MM.1S (cell line): ENCODE results near the gene SYT13.

ENCODE experiments used
- DNase-seq: peaks from one replicate; pipeline ENCODE4 v3.0.0-alpha.2; 2015
- H2AFZ ChIP-seq: fragments of 300-600 bp; sonication (generic); 2 replicates; pipeline ENCODE4 v1.6.0; 2016; ENCODE audit warnings: antibody characterized with exemption, low read length
- H3F3A ChIP-seq: fragments of 300-600 bp; sonication (generic); 2 replicates; pipeline ENCODE4 v1.6.1; 2016; ENCODE audit warnings: mild to moderate bottlenecking, antibody characterized with exemption, low read length, moderate library complexity, mixed read lengths; ENCODE audit not compliant: insufficient read depth
- H3K27ac ChIP-seq: fragments of 300-600 bp; sonication (generic); 2 replicates; pipeline ENCODE4 v1.5.1; 2016; ENCODE audit warnings: mild to moderate bottlenecking, low read length
- H3K27me3 ChIP-seq: fragments of 300-600 bp; sonication (generic); replicated peaks from 2 replicates; pipeline ENCODE4 v1.6.0; 2016; ENCODE audit warnings: low read length; ENCODE audit not compliant: insufficient read depth
- H3K36me3 ChIP-seq: fragments of 300-600 bp; sonication (generic); replicated peaks from 2 replicates; pipeline ENCODE4 v1.6.1; 2016; ENCODE audit warnings: mild to moderate bottlenecking, low read length, mixed read lengths; ENCODE audit not compliant: insufficient read depth
- H3K4me1 ChIP-seq: fragments of 300-600 bp; sonication (generic); 2 replicates; pipeline ENCODE4 v1.6.1; 2016; ENCODE audit warnings: low read length, mixed read lengths
- H3K4me2 ChIP-seq: fragments of 300-600 bp; sonication (generic); 2 replicates; pipeline ENCODE4 v1.6.0; 2016; ENCODE audit warnings: low read depth, low read length
- H3K4me3 ChIP-seq: fragments of 300-600 bp; sonication (generic); 2 replicates; pipeline ENCODE4 v1.5.1; 2016; ENCODE audit warnings: low read length, mixed read lengths
- H3K79me2 ChIP-seq: fragments of 300-600 bp; sonication (generic); 2 replicates; pipeline ENCODE4 v1.6.1; 2016; ENCODE audit warnings: mixed run types, low read length, mixed read lengths
- H3K9ac ChIP-seq: fragments of 300-600 bp; sonication (generic); 2 replicates; pipeline ENCODE4 v1.6.1; 2016; ENCODE audit warnings: low read length, mixed read lengths
- H3K9me2 ChIP-seq: fragments of 300-600 bp; sonication (generic); replicated peaks from 2 replicates; pipeline ENCODE4 v1.6.1; 2016; ENCODE audit warnings: mild to moderate bottlenecking, low read length, mixed read lengths; ENCODE audit not compliant: insufficient read depth
- H3K9me3 ChIP-seq: fragments of 300-600 bp; sonication (generic); replicated peaks from 2 replicates; pipeline ENCODE4 v1.6.1; 2016; ENCODE audit warnings: mild to moderate bottlenecking, low read length, mixed read lengths; ENCODE audit not compliant: insufficient read depth
- H4K20me1 ChIP-seq: fragments of 300-600 bp; sonication (generic); 2 replicates; pipeline ENCODE4 v1.6.1; 2016; ENCODE audit warnings: mild to moderate bottlenecking, low read length, moderate library complexity, mixed read lengths; ENCODE audit not compliant: insufficient read depth
- EZH2 ChIP-seq: fragments of 300-600 bp; sonication (generic); optimal IDR thresholded peaks from 2 replicates; pipeline ENCODE3; 2017; ENCODE audit warnings: low read depth, mild to moderate bottlenecking, antibody characterized with exemption, low read length, mixed read lengths
- EZH2phosphoT487 ChIP-seq: fragments of 300-600 bp; sonication (generic); IDR thresholded peaks from 2 replicates; pipeline ENCODE4 v1.6.1; 2018; ENCODE audit warnings: antibody characterized with exemption, low read length
- TF ChIP-seq, protein P1 (sequence below): fragments of 300-600 bp; sonication (generic); IDR thresholded peaks from 2 replicates; pipeline ENCODE4 v1.5.1; 2016; ENCODE audit warnings: antibody characterized with exemption, low read length, mixed read lengths

The SYT13 gene

DNA sequence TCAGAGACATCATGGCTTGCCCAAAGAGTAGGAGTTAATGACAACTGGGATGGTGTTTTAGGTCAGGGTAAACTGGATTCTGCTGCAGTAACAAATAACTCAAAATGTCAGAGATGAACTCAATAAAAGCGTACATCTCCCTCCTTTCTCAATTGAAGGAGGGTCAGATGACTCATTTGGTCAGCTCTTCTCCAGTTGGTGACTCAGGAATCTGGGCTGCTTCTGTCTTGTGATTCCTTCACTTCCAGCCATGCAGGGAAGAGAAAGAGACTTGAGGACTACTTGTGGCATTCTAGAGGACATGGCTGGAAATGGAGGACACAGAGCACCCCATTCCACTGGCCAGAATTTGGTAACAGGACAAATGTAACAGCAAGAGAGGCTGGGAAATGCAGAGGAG, 3.2 kb upstream of the SYT13 start:
- H3K27ac ChIP-seq = no peak overlapping the region
- no peak for DNase-seq

DNA sequence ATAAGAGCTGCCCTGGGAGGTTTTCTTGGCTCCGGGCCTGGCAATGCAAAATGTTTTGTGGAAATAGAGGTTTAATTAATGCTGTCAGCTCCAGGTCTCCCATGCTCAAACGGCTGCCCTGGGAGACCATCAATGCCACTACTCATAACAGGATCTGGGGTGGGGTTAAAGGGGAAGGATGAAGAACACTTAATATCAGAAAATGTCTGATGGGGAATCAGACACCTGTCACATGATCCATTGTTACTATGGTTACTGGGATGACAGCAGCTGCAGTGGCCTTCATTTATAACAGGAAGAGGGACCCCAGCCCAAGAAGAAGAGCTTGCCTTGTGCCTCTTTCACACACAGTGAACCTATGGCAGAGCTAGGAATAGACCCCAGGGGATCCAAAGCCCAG, 2.2 kb upstream of the SYT13 start:
- H3K9ac ChIP-seq = no peak overlapping the region
- H3K4me2 ChIP-seq = no peak overlapping the region
- TF ChIP-seq EZH2 (no peak), EZH2phosphoT487 (no peak)
- TF ChIP-seq, protein P1, sequence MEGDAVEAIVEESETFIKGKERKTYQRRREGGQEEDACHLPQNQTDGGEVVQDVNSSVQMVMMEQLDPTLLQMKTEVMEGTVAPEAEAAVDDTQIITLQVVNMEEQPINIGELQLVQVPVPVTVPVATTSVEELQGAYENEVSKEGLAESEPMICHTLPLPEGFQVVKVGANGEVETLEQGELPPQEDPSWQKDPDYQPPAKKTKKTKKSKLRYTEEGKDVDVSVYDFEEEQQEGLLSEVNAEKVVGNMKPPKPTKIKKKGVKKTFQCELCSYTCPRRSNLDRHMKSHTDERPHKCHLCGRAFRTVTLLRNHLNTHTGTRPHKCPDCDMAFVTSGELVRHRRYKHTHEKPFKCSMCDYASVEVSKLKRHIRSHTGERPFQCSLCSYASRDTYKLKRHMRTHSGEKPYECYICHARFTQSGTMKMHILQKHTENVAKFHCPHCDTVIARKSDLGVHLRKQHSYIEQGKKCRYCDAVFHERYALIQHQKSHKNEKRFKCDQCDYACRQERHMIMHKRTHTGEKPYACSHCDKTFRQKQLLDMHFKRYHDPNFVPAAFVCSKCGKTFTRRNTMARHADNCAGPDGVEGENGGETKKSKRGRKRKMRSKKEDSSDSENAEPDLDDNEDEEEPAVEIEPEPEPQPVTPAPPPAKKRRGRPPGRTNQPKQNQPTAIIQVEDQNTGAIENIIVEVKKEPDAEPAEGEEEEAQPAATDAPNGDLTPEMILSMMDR = no peak
- H3K4me3 ChIP-seq = no peak overlapping the region
- H3K27me3 ChIP-seq = no peaks in the 10 kb centered on the region; the same call in 1 of the 2 replicates
- H3K79me2 ChIP-seq = no peaks in the 10 kb centered on the region
- no peaks in the 10 kb centered on the region for H4K20me1 ChIP-seq
- no peaks in the 10 kb centered on the region for H3K9me2 ChIP-seq
- H3F3A ChIP-seq = no peaks in the 10 kb centered on the region
- no peak for DNase-seq
- no peak overlapping the region for H3K27ac ChIP-seq
- H3K4me1 ChIP-seq = no peaks in the 10 kb centered on the region
- no peaks in the 10 kb centered on the region for H3K9me3 ChIP-seq
- H2AFZ ChIP-seq = no peak overlapping the region
- H3K36me3 ChIP-seq = no peaks in the 10 kb centered on the region

More for the DNA sequence above, 3.2 kb upstream of the SYT13 start:
- Histone ChIP-seq H3K9ac (no peak overlapping the region), H3K79me2 (no peaks in the 10 kb centered on the region), H3K9me3 (no peaks in the 10 kb centered on the region), H3K9me2 (no peaks in the 10 kb centered on the region), H3K4me1 (no peaks in the 10 kb centered on the region), H2AFZ (no peak overlapping the region), H3F3A (no peaks in the 10 kb centered on the region), H3K4me2 (no peak overlapping the region), H3K36me3 (no peaks in the 10 kb centered on the region), H3K27me3 (no peaks in the 10 kb centered on the region; the same call in 1 of the 2 replicates), H3K4me3 (no peak overlapping the region), H4K20me1 (no peaks in the 10 kb centered on the region)
- no peak for TF ChIP-seq EZH2phosphoT487
- no peak for TF ChIP-seq EZH2
- TF ChIP-seq, protein P1 = no peak

DNA sequence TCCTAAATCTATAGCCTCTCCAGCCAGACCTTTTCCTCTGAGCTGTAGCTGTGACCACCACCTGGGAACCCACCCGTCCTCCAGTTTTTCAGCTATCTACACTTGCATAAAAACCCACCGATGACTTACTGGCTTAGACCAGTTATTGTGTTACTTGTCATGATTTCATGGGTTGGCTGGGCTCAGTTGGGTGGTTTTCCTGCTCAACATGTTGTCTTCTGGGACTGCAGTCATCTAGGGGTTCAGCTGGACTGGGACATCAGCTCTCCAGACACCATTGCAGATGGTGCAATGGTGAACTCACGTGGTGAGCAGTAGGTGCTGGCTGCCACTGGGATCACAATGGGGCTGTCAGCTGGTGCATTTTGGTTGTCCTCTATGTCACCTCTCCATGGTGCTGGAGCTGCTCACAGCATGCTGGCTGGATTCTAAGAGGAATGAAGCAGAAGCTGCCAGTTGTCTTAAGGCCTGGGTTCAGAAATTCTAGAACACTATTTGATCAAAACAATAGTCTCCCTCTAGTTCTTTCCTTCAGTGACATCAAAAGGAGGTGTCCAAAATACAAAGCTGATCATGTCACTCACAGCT, 1.3 kb upstream of the SYT13 start:
- Histone ChIP-seq H3K4me1 (no peaks in the 10 kb centered on the region), H3K27me3 (no peaks in the 10 kb centered on the region), H3K9ac (no peak overlapping the region), H3K4me3 (no peak overlapping the region), H3K4me2 (no peak overlapping the region), H3K79me2 (no peaks in the 10 kb centered on the region), H3K9me2 (no peaks in the 10 kb centered on the region), H3K27ac (no peak overlapping the region), H2AFZ (no peak overlapping the region), H3K36me3 (no peaks in the 10 kb centered on the region), H3F3A (no peaks in the 10 kb centered on the region), H4K20me1 (no peaks in the 10 kb centered on the region), H3K9me3 (no peaks in the 10 kb centered on the region)
- no peak for DNase-seq
- TF ChIP-seq, protein P1 = no peak
- TF ChIP-seq EZH2 (no peak), EZH2phosphoT487 (no peak)
